ENCODE data around the gene BUD13.

The BUD13 gene, protein sequence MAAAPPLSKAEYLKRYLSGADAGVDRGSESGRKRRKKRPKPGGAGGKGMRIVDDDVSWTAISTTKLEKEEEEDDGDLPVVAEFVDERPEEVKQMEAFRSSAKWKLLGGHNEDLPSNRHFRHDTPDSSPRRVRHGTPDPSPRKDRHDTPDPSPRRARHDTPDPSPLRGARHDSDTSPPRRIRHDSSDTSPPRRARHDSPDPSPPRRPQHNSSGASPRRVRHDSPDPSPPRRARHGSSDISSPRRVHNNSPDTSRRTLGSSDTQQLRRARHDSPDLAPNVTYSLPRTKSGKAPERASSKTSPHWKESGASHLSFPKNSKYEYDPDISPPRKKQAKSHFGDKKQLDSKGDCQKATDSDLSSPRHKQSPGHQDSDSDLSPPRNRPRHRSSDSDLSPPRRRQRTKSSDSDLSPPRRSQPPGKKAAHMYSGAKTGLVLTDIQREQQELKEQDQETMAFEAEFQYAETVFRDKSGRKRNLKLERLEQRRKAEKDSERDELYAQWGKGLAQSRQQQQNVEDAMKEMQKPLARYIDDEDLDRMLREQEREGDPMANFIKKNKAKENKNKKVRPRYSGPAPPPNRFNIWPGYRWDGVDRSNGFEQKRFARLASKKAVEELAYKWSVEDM

DNA sequence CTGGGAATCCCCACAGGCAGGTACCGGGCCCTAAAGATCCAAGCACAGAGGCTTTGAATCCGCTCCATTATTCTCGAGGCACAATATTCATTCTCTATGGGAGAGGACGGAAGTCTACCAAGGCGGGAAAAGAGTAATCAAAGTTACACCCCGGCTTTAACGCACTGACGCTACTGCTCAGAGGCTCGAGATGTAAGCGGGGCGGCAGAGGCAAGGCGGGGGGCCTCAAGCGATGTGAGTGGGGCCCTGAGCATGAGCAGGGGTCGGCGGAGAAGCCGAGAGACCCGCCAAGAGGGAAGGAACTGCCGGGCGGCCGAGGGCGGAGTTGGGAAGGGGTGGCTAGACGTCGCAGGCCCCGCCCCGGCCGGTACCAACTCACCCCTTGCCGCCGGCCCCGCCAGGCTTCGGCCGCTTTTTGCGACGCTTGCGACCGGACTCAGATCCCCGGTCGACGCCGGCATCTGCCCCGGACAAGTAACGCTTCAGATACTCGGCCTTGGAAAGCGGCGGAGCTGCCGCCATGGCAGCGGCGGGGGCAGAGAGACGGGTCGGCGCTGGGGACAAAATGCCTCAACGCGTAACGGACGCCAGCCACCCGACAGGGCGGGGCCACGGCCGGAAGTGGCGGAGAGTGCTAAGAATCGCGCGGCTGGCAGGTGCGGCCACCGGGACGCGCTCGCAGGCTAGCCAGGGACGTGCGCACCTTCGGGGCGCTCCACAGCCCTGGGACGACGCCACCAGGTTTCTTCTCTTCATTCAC is at the start of gene BUD13:
Gene BUD13 (minus strand): TSS at position 545 of the 760 bp plus-strand sequence. CDS start 23 bp downstream, at position 522.
- DNase-seq (ENCODE audit: extremely low read depth, low read depth) = peak; percentile 29
- TF ChIP-seq, protein P1, sequence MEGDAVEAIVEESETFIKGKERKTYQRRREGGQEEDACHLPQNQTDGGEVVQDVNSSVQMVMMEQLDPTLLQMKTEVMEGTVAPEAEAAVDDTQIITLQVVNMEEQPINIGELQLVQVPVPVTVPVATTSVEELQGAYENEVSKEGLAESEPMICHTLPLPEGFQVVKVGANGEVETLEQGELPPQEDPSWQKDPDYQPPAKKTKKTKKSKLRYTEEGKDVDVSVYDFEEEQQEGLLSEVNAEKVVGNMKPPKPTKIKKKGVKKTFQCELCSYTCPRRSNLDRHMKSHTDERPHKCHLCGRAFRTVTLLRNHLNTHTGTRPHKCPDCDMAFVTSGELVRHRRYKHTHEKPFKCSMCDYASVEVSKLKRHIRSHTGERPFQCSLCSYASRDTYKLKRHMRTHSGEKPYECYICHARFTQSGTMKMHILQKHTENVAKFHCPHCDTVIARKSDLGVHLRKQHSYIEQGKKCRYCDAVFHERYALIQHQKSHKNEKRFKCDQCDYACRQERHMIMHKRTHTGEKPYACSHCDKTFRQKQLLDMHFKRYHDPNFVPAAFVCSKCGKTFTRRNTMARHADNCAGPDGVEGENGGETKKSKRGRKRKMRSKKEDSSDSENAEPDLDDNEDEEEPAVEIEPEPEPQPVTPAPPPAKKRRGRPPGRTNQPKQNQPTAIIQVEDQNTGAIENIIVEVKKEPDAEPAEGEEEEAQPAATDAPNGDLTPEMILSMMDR (IDR thresholded peaks at IDR 0.05; ENCODE audit: low read depth, low read length, missing control alignments) = no peak
- H3K4me3 ChIP-seq (replicated peaks; ENCODE audit: low read depth, low read length) = peak within 1 kb of the TSS; percentile 61

DNA sequence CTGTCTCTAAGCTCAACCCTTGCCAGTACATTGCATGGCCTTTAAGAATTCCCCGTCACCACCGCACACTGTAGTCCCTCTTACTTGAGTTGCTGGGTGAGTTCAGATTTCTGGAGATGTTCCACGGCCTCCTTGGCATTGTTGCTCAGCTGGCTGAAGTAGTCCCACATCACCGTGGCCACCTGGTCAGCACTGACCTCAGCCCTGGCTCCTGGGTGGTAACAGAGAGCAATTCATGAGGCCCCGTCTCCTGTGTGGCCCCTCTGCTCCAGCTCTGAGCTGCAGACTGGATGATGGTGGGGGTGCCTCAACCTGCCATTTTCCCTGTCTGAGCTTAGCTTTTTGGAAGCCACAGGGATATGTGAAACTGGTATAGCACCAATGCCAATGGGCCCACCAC is 49.8 kb upstream of the BUD13 start:
- H3K4me3 ChIP-seq (replicated peaks; ENCODE audit: low read depth, low read length) = no peak overlapping the region
- TF ChIP-seq, protein P1 (IDR thresholded peaks at IDR 0.05; ENCODE audit: low read depth, low read length, missing control alignments) = no peak
- DNase-seq (ENCODE audit: extremely low read depth, low read depth) = no peak

DNA sequence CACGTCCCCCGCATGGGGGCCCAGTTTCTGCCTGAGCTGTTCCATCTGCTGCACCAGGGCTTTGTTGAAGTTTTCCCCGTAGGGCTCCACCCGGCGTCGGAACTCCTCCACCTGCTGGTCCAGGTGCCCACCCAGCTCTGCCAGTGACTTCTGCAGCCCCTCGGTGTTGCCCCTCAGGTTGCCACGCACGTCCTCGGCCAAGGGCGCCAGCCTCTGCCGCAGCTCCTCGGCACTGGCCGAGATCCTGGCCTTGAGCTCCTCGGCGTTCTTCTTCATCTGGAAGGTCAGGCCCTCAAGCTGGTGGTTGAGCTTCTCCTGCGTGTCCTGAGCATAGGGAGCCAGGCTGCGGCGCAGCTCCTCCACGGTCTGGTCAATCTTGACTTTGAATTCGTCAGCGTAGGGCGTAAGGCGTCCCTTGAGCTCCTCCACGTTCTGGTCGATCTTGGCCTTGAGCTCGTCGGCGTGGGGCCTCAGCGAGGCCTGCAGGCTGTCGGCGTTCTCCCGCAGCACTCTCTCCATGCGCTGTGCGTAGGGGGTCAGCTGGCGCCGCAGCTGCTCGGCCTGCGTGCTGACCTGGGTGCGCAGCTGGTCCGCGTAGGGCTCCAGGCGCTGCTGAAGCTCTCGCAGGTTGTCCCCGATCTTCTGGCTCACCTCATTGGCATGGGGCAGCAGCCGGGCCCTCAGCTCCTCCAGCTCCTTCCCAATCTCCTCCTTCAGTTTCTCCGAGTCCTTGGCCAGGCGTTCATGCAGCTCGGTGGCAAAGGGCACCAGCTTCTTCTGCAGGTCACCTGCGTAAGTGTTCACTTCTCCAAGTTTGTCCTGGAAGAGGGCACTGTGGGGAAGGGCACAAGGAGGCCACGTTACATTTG is 48.5 kb upstream of the BUD13 start:
- no peak for DNase-seq (ENCODE audit: extremely low read depth, low read depth)
- TF ChIP-seq, protein P1 (IDR thresholded peaks at IDR 0.05; ENCODE audit: low read depth, low read length, missing control alignments) = no peak
- H3K4me3 ChIP-seq (replicated peaks; ENCODE audit: low read depth, low read length) = no peak overlapping the region

DNA sequence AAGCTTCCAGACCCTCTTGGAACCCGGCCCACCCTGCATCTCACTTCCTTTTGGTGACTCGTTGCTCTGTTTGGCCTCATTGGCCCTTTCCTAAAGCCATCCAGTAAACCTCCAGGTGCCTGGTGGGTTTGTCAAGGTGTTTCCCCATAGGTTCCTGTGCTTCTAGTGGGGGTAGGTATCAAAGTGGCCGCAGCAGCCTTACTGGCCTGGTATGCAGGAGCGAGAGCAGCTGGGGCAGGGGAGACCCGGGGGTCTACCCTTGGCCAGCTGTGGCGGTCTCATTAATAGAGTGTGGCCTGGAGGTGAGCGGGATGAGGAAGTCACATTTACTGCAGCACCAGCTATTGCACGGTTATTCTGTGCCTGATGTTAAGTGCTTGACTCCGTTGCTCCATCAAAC is 46.3 kb upstream of the BUD13 start:
- no peak overlapping the region for H3K4me3 ChIP-seq (replicated peaks; ENCODE audit: low read depth, low read length)
- TF ChIP-seq, protein P1 (IDR thresholded peaks at IDR 0.05; ENCODE audit: low read depth, low read length, missing control alignments) = no peak
- no peak for DNase-seq (ENCODE audit: extremely low read depth, low read depth)

DNA sequence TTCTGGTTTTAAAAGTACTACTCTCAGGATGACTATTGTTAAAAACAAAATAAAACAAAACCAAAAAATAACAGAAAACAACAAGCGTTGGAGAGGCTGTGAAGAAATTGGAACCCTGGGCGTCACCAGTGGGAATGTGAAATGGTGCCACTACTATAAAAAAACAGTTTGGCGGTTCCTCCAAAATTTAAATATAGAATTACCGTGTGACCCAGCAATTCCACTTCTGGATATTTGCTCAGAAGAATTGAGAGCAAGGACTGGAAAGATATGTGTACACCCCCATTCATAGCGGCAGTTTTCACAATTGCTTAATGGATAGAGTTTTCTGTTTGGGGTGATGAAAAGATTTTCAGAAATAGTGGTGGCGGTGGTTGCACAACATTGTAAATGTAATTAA is 41.7 kb upstream of the BUD13 start:
- TF ChIP-seq, protein P1 (IDR thresholded peaks at IDR 0.05; ENCODE audit: low read depth, low read length, missing control alignments) = no peak
- no peak overlapping the region for H3K4me3 ChIP-seq (replicated peaks; ENCODE audit: low read depth, low read length)
- DNase-seq (ENCODE audit: extremely low read depth, low read depth) = no peak
